K562 treated with DMSO at 1 percent for 12 hours (cell line): ENCODE data around the gene GAB2. TPM values are rescaled to one million over a fixed set of nuclear protein-coding genes. Genes with fewer than 3 reads are reported as not detected.

Experiments used
- total RNA-seq: library from RNA; unstranded; fragments of 300-600 nt; gene quantifications from 2 replicates; pipeline ENCODE4 v1.2.3, GENCODE V29; 2022; ENCODE audit not compliant: insufficient read depth

GAB2 gene, protein sequence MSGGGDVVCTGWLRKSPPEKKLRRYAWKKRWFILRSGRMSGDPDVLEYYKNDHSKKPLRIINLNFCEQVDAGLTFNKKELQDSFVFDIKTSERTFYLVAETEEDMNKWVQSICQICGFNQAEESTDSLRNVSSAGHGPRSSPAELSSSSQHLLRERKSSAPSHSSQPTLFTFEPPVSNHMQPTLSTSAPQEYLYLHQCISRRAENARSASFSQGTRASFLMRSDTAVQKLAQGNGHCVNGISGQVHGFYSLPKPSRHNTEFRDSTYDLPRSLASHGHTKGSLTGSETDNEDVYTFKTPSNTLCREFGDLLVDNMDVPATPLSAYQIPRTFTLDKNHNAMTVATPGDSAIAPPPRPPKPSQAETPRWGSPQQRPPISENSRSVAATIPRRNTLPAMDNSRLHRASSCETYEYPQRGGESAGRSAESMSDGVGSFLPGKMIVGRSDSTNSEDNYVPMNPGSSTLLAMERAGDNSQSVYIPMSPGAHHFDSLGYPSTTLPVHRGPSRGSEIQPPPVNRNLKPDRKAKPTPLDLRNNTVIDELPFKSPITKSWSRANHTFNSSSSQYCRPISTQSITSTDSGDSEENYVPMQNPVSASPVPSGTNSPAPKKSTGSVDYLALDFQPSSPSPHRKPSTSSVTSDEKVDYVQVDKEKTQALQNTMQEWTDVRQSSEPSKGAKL
- 9.8 and 37.1 TPM in 2 replicates for total RNA-seq

DNA sequence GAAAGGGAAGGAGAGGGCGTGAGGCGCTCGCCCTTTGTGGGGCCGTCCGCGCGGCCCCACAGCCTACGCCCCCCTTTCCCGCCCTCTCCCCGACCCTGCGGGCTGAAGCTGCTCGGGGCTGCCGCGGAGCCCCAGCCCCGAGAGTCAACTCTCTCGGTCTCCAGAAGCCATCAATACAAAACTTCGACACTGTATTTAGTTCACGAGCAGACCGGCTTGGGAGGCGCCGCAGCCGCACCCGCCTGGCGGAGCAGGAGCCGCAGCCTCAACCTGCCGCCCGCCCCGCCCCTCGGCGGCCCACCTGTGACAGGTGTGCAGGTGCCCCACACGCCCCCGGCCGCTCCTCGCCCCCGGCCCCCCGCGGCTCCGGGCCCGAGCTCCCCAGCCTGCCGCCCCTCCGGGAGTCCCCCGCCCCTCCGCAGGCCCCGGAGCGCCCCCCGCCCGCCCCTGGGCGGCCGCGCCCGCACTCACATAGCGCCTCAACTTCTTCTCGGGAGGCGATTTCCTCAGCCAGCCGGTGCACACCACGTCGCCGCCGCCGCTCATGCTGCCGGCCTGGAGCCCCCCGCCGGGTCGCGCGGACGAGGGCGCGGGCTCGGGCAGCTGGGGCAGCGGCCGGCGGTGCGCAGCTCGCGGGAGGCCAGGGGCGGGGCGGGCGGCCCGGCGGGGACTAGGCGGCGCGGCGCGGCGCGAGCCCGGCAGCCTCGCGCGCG, at the start of gene GAB2:
Gene GAB2 (minus strand): TSS at position 646 of the 713 bp plus-strand sequence. CDS start 100 bp downstream, at position 546.

DNA sequence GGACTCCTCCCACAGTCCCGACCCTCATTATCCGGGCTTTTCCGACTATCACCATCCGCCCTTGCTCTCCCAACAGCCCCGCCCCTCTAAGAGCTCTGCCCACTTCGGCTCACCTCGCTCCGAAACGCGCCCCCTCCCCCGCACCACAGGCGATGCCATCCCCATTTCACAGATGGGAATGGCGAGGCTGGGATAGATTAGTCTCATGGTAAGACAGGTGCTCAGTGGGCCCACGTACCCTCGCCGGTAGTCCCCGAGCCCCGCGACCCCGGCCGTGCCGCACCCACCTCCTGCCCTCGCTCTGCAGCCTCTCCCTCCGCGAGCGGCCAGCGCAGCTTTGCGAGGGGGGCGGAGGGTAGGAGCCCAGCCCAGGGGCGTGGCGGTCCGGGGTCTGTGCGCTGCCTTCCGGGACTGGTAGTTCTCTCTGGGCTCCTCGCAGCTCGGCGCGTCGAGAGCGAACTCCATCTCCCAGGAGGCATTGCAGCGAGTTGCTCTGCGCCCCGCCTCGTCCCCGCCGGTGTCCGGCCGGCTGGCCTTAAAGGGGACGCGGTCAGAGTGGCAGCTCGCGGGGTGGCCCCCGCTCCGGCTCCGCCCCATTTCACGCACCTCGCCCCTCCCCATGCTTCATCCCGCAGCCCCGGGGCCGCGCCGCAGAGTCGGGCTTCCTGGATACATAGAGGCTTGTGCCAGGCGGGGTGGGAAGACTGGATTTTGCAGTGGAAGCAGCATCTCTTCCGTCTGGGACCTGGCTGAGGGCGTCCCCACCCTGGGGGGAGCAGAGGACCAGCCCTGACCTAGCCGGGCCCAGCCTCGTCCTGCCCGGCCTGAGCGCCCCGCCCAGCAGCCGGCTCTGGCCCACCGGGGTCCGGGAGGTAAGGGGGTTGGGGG, 229.1 kb downstream of the GAB2 start, which contains the start of the genes KCTD21 and USP35:
Gene KCTD21 (minus strand): TSS at position 341 of the 888 bp plus-strand sequence. CDS start 14,072 bp downstream, outside the sequence.
Gene USP35 (plus strand): TSS at position 634 of the 888 bp plus-strand sequence. CDS start 7,327 bp downstream, outside the sequence.

Other genes starting within 250 kb of the GAB2 start
- gene KCTD21, start 229.2 kb downstream of the GAB2 start, total RNA-seq = 3.7 and 7.4 TPM in 2 replicates
- 5.1 and 8.5 TPM in 2 replicates for gene USP35, start 228.9 kb downstream of the GAB2 start, total RNA-seq
- gene NARS2, start 157.0 kb upstream of the GAB2 start, total RNA-seq = 12.9 and 20.8 TPM in 2 replicates